C4-2B (cell line): ENCODE measurements around the gene SUPV3L1.
"Not testable (repeated sequence)": the region's sequence is repeated elsewhere in the genome, so short reads cannot be mapped to it uniquely, and the experiment has no call there.

ENCODE experiments used
- H3K27ac ChIP-seq: fragments of 450-650 bp; 2 replicates; pipeline ENCODE4 v1.5.1; 2017
- ZFX ChIP-seq: fragments of 450-650 bp; IDR thresholded peaks from 2 replicates; pipeline ENCODE4 v1.6.1; 2017
- TF ChIP-seq, protein P1 (sequence below): fragments of 450-650 bp; conservative IDR thresholded peaks from 2 replicates; pipeline ENCODE4 v1.5.1; 2017; ENCODE audit warnings: mild to moderate bottlenecking

SUPV3L1 gene

GRCh38 chr10:69146759-69147158 lies 33.3 kb upstream of the SUPV3L1 start:
- H3K27ac ChIP-seq: no peak overlapping the region
- TF ChIP-seq, protein P1, sequence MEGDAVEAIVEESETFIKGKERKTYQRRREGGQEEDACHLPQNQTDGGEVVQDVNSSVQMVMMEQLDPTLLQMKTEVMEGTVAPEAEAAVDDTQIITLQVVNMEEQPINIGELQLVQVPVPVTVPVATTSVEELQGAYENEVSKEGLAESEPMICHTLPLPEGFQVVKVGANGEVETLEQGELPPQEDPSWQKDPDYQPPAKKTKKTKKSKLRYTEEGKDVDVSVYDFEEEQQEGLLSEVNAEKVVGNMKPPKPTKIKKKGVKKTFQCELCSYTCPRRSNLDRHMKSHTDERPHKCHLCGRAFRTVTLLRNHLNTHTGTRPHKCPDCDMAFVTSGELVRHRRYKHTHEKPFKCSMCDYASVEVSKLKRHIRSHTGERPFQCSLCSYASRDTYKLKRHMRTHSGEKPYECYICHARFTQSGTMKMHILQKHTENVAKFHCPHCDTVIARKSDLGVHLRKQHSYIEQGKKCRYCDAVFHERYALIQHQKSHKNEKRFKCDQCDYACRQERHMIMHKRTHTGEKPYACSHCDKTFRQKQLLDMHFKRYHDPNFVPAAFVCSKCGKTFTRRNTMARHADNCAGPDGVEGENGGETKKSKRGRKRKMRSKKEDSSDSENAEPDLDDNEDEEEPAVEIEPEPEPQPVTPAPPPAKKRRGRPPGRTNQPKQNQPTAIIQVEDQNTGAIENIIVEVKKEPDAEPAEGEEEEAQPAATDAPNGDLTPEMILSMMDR: no peak
- TF ChIP-seq ZFX: no peak

GRCh38 chr10:69151984-69152383 lies 28.1 kb upstream of the SUPV3L1 start:
- no peak for TF ChIP-seq ZFX
- TF ChIP-seq, protein P1: no peak
- no peak overlapping the region for H3K27ac ChIP-seq

- TF ChIP-seq, protein P1: no peak
- TF ChIP-seq ZFX: no peak
- no peak overlapping the region for H3K27ac ChIP-seq
Observed at GRCh38 chr10:69153227-69153626, 26.8 kb upstream of the SUPV3L1 start.

- TF ChIP-seq, protein P1: no peak
- TF ChIP-seq ZFX: no peak
- H3K27ac ChIP-seq: no peak overlapping the region
Observed at GRCh38 chr10:69160809-69161241, 19.2 kb upstream of the SUPV3L1 start.

GRCh38 chr10:69168493-69168892 lies 11.5 kb upstream of the SUPV3L1 start:
- TF ChIP-seq, protein P1: no peak
- TF ChIP-seq ZFX: no peak
- H3K27ac ChIP-seq: no peak overlapping the region

GRCh38 chr10:69172241-69172982 lies 7.6 kb upstream of the SUPV3L1 start:
- no peak overlapping the region for H3K27ac ChIP-seq
- TF ChIP-seq, protein P1: no peak
- TF ChIP-seq ZFX: no peak

GRCh38 chr10:69175326-69175725 lies 4.7 kb upstream of the SUPV3L1 start:
- H3K27ac ChIP-seq: not testable (repeated sequence)

DNA sequence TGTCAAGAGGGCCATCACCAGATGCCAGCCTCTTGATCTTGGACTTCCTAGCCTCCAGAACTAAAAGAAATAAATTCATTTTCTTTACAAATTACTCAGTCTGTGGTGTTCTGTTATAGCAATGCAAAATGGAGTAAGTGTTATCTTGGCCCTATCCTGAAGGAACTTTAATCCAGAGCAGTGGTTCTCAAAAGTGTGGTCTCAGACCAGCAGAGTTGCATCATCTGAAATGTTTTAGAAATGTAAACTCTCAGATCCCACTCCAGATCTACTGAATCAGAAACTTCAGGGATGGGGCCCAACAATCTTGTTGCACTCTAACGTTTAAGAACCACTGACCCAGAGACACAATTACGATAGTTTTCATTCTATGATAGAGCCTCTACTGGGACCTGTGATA lies 3.2 kb upstream of the SUPV3L1 start:
- H3K27ac ChIP-seq: no peak overlapping the region
- TF ChIP-seq, protein P1: no peak
- TF ChIP-seq ZFX: no peak
